Measurements from ENCODE around the gene MRPL21. TPM values are rescaled to one million over a fixed set of nuclear protein-coding genes. Genes with fewer than 3 reads are reported as not detected.
A peak's percentile ranks its signal among the peaks of the same experiment; 100 is the strongest.

MRPL21 gene
- total and polyA plus RNA-seq, 2 of the 13 experiments (the other 11 are each of a cell fraction or from before 2014, with no cell fraction given), result 61.5 to 100 TPM

DNA sequence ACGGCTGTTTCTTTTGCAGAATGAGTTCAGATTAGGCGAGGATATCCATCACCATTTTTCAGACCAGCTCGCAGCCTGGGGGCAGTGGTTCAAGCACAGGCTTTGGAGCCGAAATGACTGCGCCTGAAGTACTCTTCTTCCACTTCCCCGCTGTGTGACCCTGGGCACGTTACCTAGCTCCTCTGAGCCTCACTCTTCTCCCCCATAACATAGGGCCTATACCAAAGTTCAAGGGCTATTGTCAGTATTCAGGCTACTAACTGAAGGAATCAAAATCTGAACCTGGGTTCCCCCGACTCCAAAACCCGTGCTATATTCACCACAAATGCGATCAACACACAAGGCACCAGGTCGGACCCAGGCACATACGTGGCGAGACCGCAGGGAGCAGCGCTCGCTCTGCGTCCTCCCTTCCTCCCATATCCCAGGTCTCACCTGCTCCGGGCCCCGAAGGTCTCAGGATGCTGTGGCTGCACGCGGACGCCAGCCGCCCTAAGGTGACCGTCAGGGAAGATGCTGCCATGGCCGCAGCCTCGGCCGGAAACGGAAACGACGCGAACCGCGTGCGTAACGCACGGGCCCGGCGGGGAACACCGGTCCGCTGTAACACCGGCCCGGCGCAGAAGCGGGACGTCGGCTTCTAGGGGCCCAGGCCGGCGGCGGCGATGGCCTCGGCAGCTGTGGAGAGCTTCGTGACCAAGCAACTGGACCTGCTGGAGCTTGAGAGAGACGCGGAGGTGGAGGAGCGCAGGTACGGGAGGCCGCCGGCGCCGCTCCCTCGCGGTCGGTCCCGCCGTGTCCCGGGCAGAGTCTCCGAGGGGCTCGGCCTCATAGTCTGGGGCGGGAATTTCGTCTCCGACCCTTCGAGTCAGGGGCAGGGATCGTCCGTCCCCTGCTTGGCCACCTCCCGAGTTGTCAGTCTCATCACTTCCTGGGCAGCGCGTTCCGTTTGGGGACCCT is at the start of gene MRPL21, which contains the start of gene IGHMBP2 (continued):
- TF ChIP-seq CEBPB (IDR thresholded peaks at IDR 0.05; ENCODE audit: borderline replicate concordance, low read depth, low read length) (no peak), SIN3A (IDR thresholded peaks at IDR 0.05; ENCODE audit: borderline replicate concordance, low read depth, low read length) (peak; percentile 94; the same call in 1 of the 2 replicates), ZFY (CRISPR knock-in tag; IDR thresholded peaks at IDR 0.05) (peak; percentile 95), ZFYVE20 (CRISPR knock-in tag; IDR thresholded peaks at IDR 0.05; ENCODE audit: borderline replicate concordance, low read depth) (peak; percentile 83), HIVEP1 (CRISPR knock-in tag; IDR thresholded peaks at IDR 0.05) (peak; percentile 87), SAP130 (CRISPR knock-in tag; IDR thresholded peaks at IDR 0.05; ENCODE audit: low read depth) (peak; percentile 97), NRL (CRISPR knock-in tag; IDR thresholded peaks at IDR 0.05; ENCODE audit: borderline replicate concordance) (peak; percentile 80), EZH2 (conservative IDR thresholded peaks at IDR 0.05; ENCODE audit: low read depth, low read length) (no peak), ZNF530 (CRISPR knock-in tag; IDR thresholded peaks at IDR 0.05; ENCODE audit: low read depth) (peak; percentile 35; the same call in 1 of the 2 replicates), PCBP2 (optimal IDR thresholded peaks at IDR 0.05; ENCODE audit: low read depth, low read length, poor library complexity, severe bottlenecking) (no peak), ZNF253 (CRISPR knock-in tag; IDR thresholded peaks at IDR 0.05; ENCODE audit: borderline replicate concordance) (peak; percentile 49; the same call in 1 of the 2 replicates)
- TF ChIP-seq, protein P1, sequence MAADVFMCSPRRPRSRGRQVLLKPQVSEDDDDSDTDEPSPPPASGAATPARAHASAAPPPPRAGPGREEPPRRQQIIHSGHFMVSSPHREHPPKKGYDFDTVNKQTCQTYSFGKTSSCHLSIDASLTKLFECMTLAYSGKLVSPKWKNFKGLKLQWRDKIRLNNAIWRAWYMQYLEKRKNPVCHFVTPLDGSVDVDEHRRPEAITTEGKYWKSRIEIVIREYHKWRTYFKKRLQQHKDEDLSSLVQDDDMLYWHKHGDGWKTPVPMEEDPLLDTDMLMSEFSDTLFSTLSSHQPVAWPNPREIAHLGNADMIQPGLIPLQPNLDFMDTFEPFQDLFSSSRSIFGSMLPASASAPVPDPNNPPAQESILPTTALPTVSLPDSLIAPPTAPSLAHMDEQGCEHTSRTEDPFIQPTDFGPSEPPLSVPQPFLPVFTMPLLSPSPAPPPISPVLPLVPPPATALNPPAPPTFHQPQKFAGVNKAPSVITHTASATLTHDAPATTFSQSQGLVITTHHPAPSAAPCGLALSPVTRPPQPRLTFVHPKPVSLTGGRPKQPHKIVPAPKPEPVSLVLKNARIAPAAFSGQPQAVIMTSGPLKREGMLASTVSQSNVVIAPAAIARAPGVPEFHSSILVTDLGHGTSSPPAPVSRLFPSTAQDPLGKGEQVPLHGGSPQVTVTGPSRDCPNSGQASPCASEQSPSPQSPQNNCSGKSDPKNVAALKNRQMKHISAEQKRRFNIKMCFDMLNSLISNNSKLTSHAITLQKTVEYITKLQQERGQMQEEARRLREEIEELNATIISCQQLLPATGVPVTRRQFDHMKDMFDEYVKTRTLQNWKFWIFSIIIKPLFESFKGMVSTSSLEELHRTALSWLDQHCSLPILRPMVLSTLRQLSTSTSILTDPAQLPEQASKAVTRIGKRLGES (CRISPR knock-in tag; IDR thresholded peaks at IDR 0.05; ENCODE audit: borderline replicate concordance), result peak; percentile 75; the same call in 1 of the 2 replicates
- TF ChIP-seq, protein P2, sequence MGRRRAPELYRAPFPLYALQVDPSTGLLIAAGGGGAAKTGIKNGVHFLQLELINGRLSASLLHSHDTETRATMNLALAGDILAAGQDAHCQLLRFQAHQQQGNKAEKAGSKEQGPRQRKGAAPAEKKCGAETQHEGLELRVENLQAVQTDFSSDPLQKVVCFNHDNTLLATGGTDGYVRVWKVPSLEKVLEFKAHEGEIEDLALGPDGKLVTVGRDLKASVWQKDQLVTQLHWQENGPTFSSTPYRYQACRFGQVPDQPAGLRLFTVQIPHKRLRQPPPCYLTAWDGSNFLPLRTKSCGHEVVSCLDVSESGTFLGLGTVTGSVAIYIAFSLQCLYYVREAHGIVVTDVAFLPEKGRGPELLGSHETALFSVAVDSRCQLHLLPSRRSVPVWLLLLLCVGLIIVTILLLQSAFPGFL (CRISPR knock-in tag; IDR thresholded peaks at IDR 0.05), result no peak
- TF ChIP-seq, protein P3, sequence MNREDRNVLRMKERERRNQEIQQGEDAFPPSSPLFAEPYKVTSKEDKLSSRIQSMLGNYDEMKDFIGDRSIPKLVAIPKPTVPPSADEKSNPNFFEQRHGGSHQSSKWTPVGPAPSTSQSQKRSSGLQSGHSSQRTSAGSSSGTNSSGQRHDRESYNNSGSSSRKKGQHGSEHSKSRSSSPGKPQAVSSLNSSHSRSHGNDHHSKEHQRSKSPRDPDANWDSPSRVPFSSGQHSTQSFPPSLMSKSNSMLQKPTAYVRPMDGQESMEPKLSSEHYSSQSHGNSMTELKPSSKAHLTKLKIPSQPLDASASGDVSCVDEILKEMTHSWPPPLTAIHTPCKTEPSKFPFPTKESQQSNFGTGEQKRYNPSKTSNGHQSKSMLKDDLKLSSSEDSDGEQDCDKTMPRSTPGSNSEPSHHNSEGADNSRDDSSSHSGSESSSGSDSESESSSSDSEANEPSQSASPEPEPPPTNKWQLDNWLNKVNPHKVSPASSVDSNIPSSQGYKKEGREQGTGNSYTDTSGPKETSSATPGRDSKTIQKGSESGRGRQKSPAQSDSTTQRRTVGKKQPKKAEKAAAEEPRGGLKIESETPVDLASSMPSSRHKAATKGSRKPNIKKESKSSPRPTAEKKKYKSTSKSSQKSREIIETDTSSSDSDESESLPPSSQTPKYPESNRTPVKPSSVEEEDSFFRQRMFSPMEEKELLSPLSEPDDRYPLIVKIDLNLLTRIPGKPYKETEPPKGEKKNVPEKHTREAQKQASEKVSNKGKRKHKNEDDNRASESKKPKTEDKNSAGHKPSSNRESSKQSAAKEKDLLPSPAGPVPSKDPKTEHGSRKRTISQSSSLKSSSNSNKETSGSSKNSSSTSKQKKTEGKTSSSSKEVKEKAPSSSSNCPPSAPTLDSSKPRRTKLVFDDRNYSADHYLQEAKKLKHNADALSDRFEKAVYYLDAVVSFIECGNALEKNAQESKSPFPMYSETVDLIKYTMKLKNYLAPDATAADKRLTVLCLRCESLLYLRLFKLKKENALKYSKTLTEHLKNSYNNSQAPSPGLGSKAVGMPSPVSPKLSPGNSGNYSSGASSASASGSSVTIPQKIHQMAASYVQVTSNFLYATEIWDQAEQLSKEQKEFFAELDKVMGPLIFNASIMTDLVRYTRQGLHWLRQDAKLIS (CRISPR knock-in tag; IDR thresholded peaks at IDR 0.05), result no peak
- TF ChIP-seq, protein P4, sequence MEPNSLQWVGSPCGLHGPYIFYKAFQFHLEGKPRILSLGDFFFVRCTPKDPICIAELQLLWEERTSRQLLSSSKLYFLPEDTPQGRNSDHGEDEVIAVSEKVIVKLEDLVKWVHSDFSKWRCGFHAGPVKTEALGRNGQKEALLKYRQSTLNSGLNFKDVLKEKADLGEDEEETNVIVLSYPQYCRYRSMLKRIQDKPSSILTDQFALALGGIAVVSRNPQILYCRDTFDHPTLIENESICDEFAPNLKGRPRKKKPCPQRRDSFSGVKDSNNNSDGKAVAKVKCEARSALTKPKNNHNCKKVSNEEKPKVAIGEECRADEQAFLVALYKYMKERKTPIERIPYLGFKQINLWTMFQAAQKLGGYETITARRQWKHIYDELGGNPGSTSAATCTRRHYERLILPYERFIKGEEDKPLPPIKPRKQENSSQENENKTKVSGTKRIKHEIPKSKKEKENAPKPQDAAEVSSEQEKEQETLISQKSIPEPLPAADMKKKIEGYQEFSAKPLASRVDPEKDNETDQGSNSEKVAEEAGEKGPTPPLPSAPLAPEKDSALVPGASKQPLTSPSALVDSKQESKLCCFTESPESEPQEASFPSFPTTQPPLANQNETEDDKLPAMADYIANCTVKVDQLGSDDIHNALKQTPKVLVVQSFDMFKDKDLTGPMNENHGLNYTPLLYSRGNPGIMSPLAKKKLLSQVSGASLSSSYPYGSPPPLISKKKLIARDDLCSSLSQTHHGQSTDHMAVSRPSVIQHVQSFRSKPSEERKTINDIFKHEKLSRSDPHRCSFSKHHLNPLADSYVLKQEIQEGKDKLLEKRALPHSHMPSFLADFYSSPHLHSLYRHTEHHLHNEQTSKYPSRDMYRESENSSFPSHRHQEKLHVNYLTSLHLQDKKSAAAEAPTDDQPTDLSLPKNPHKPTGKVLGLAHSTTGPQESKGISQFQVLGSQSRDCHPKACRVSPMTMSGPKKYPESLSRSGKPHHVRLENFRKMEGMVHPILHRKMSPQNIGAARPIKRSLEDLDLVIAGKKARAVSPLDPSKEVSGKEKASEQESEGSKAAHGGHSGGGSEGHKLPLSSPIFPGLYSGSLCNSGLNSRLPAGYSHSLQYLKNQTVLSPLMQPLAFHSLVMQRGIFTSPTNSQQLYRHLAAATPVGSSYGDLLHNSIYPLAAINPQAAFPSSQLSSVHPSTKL (CRISPR knock-in tag; IDR thresholded peaks at IDR 0.05), result peak; percentile 55; the same call in 1 of the 2 replicates

Measured in HepG2 (cell line).